Peyer's patch (tissue), 4 donors: ENCODE measurements around the gene SENP5. TPM values are rescaled to one million over a fixed set of nuclear protein-coding genes. Genes with fewer than 3 reads are reported as not detected.

Experiments
- DNase-seq, 3 donors: peaks; one replicate each; pipeline ENCODE4 v3.0.0-alpha.2; 2017 to 2019
- H3K27ac ChIP-seq, 4 donors: fragments of 200-600 bp; sonication (generic); one replicate each; pipeline ENCODE4 v1.5.1; 2016 to 2019
- H3K27me3 ChIP-seq, 2 donors: fragments of 200-600 bp; sonication (generic); one replicate each; pipeline ENCODE4 v1.5.1; 2019
- H3K36me3 ChIP-seq, 3 donors: fragments of 200-600 bp; sonication (generic); one replicate each; pipeline ENCODE4 v1.5.1; 2016 to 2019
- H3K4me1 ChIP-seq, 4 donors: fragments of 200-600 bp; sonication (generic); one replicate each; pipeline ENCODE4 v1.5.1; 2016 to 2019
- H3K4me3 ChIP-seq, 4 donors: fragments of 200-600 bp; sonication (generic); 1 replicate in 3 of 4; 2 replicates in 1 of 4; pipeline ENCODE4 v1.5.1; 2016 to 2019; ENCODE audit warnings: mild to moderate bottlenecking in 1 of 4
- H3K9me3 ChIP-seq, 4 donors: fragments of 200-600 bp; sonication (generic); one replicate each; pipeline ENCODE4 v1.5.1; 2016 to 2019; ENCODE audit warnings: mild to moderate bottlenecking in 1 of 4
- CTCF ChIP-seq, 6 experiments: fragments of 450-650 bp in 4 of 6; fragments of 200-600 bp in 2 of 6; sonication (generic) in 1 of 6; IDR thresholded peaks; one replicate each; pipeline ENCODE4 v1.5.1; 2017 to 2019; ENCODE audit warnings: antibody characterized with exemption in 6 of 6, mild to moderate bottlenecking in 3 of 6, moderate library complexity in 1 of 6
- POLR2A ChIP-seq, 2 donors: fragments of 450-650 bp; IDR thresholded peaks; one replicate each; pipeline ENCODE4 v1.5.1; 2017; ENCODE audit warnings: antibody characterized with exemption in 2 of 2, mild to moderate bottlenecking in 2 of 2, moderate library complexity in 2 of 2
- total RNA-seq, 4 donors: library from RNA; depleted of rRNA; stranded (reverse); fragments of >200 nt; gene quantifications; one replicate each; pipeline ENCODE4 v1.1.0, GENCODE V29; 2016

SENP5 gene
- total RNA-seq, 4 donors from 2014 or later, result 29.6 to 75.1 (median 36.9) TPM

- no peaks in the 10 kb centered on the region for H3K9me3 ChIP-seq
- no peak for TF ChIP-seq CTCF (IDR thresholded peaks at IDR 0.05)
- TF ChIP-seq POLR2A (IDR thresholded peaks at IDR 0.05), result no peak
- H3K4me3 ChIP-seq, result no peak overlapping the region
- peaks cover 0 to 3% (median 0%) of the 10 kb centered on the region in 4 donors for H3K4me1 ChIP-seq
- DNase-seq, result no peak
- H3K27me3 ChIP-seq, result no peaks in the 10 kb centered on the region
- no peak overlapping the region for H3K27ac ChIP-seq
- peaks cover 0 to 13% (median 0%) of the 10 kb centered on the region in 3 donors for H3K36me3 ChIP-seq
These were observed 81.5 kb downstream of the SENP5 start for GRCh38 chr3:196949285-196949619.

GRCh38 chr3:196949750-196950149, 82.0 kb downstream of the SENP5 start:
- Histone ChIP-seq H3K27me3 (no peaks in the 10 kb centered on the region), H3K4me3 (no peak overlapping the region), H3K27ac (no peak overlapping the region), H3K9me3 (no peaks in the 10 kb centered on the region), H3K36me3 (peaks cover 0 to 11% (median 0%) of the 10 kb centered on the region in 3 donors), H3K4me1 (no peaks in the 10 kb centered on the region)
- TF ChIP-seq CTCF (IDR thresholded peaks at IDR 0.05) (no peak), POLR2A (IDR thresholded peaks at IDR 0.05) (no peak)
- DNase-seq, result no peak

GRCh38 chr3:196951371-196951770, 83.7 kb downstream of the SENP5 start:
- Histone ChIP-seq H3K27me3 (no peaks in the 10 kb centered on the region), H3K4me1 (no peaks in the 10 kb centered on the region), H3K36me3 (peaks cover 0 to 5% (median 0%) of the 10 kb centered on the region in 3 donors), H3K4me3 (no peak overlapping the region), H3K9me3 (no peaks in the 10 kb centered on the region), H3K27ac (no peak overlapping the region)
- TF ChIP-seq CTCF (IDR thresholded peaks at IDR 0.05) (no peak), POLR2A (IDR thresholded peaks at IDR 0.05) (no peak)
- no peak for DNase-seq

- Histone ChIP-seq H3K27ac (no peak overlapping the region), H3K4me1 (no peaks in the 10 kb centered on the region), H3K9me3 (no peaks in the 10 kb centered on the region), H3K27me3 (no peaks in the 10 kb centered on the region), H3K36me3 (peaks cover 0 to 5% (median 0%) of the 10 kb centered on the region in 3 donors), H3K4me3 (no peak overlapping the region)
- no peak for TF ChIP-seq CTCF (IDR thresholded peaks at IDR 0.05)
- TF ChIP-seq POLR2A (IDR thresholded peaks at IDR 0.05), result no peak
- DNase-seq, result no peak
These were observed 87.1 kb downstream of the SENP5 start for GRCh38 chr3:196954832-196955231.

GRCh38 chr3:196962108-196962929, 94.6 kb downstream of the SENP5 start:
- no peak for TF ChIP-seq CTCF (IDR thresholded peaks at IDR 0.05)
- no peak for TF ChIP-seq POLR2A (IDR thresholded peaks at IDR 0.05)
- Histone ChIP-seq H3K9me3 (no peaks in the 10 kb centered on the region), H3K27ac (peak overlapping the region in 2 of 4 donors; percentile 70 to 73), H3K27me3 (no peaks in the 10 kb centered on the region), H3K4me3 (no peak overlapping the region), H3K36me3 (peaks cover 0 to 25% (median 0%) of the 10 kb centered on the region in 3 donors), H3K4me1 (peaks cover 0 to 22% (median 0%) of the 10 kb centered on the region in 4 donors)
- peak in 1 of 3 donors; percentile 42 for DNase-seq
